GM12801 (cell line): ENCODE results near the gene KCNIP3.

Experiments
- CTCF ChIP-seq: IDR thresholded peaks from one replicate; pipeline ENCODE4 v1.5.1; 2011; ENCODE audit warnings: control low read depth; ENCODE audit not compliant: insufficient read length; ENCODE audit errors: extremely low read depth

The KCNIP3 gene

GRCh38 chr2:95317665-95318425 lies 20.7 kb downstream of the KCNIP3 start:
- TF ChIP-seq CTCF = no peak

GRCh38 chr2:95318431-95319220 lies 21.5 kb downstream of the KCNIP3 start:
- TF ChIP-seq CTCF = no peak

GRCh38 chr2:95319481-95320343 lies 22.6 kb downstream of the KCNIP3 start:
- TF ChIP-seq CTCF = no peak

- no peak for TF ChIP-seq CTCF
These were observed 23.2 kb downstream of the KCNIP3 start for GRCh38 chr2:95320344-95320712.

GRCh38 chr2:95320986-95321767 lies 24.0 kb downstream of the KCNIP3 start:
- TF ChIP-seq CTCF = no peak

- no peak for TF ChIP-seq CTCF
These were observed 26.4 kb downstream of the KCNIP3 start for GRCh38 chr2:95323347-95324155.
